Measurements from ENCODE around the gene SORCS2.

The SORCS2 gene

GRCh38 chr4:7753271-7753670, 560.9 kb downstream of the SORCS2 start:
- no peak for DNase-seq (ENCODE audit: low spot score)
- no peak for TF ChIP-seq CTCF (IDR thresholded peaks at IDR 0.05; ENCODE audit: extremely low read depth, insufficient read depth, missing control alignments)
- in situ Hi-C loops (cut with MboI; ENCODE audit: low pct_unique_long_range_greater_than_20kb, low sequenced_read_pairs, unreplicated experiment): no loop called here

- in situ Hi-C loops (cut with MboI; ENCODE audit: low pct_unique_long_range_greater_than_20kb, low sequenced_read_pairs, unreplicated experiment): no loop called here
- no peak for DNase-seq (ENCODE audit: low spot score)
- TF ChIP-seq CTCF (IDR thresholded peaks at IDR 0.05; ENCODE audit: extremely low read depth, insufficient read depth, missing control alignments): no peak
Measured at GRCh38 chr4:7753931-7754465, 561.7 kb downstream of the SORCS2 start.

- TF ChIP-seq CTCF (IDR thresholded peaks at IDR 0.05; ENCODE audit: extremely low read depth, insufficient read depth, missing control alignments): no peak
- in situ Hi-C loops (cut with MboI; ENCODE audit: low pct_unique_long_range_greater_than_20kb, low sequenced_read_pairs, unreplicated experiment): no loop called here
- DNase-seq (ENCODE audit: low spot score): no peak
Measured at GRCh38 chr4:7754565-7755262, 562.4 kb downstream of the SORCS2 start.

GRCh38 chr4:7755561-7755960, 563.2 kb downstream of the SORCS2 start:
- no peak for TF ChIP-seq CTCF (IDR thresholded peaks at IDR 0.05; ENCODE audit: extremely low read depth, insufficient read depth, missing control alignments)
- in situ Hi-C loops (cut with MboI; ENCODE audit: low pct_unique_long_range_greater_than_20kb, low sequenced_read_pairs, unreplicated experiment): no loop called here

GRCh38 chr4:7756071-7756470, 563.7 kb downstream of the SORCS2 start:
- no peak for TF ChIP-seq CTCF (IDR thresholded peaks at IDR 0.05; ENCODE audit: extremely low read depth, insufficient read depth, missing control alignments)
- DNase-seq (ENCODE audit: low spot score): no peak
- in situ Hi-C loops (cut with MboI; ENCODE audit: low pct_unique_long_range_greater_than_20kb, low sequenced_read_pairs, unreplicated experiment): no loop called here

More at GRCh38 chr4:7755561-7755960, 563.2 kb downstream of the SORCS2 start:
- DNase-seq (ENCODE audit: low spot score): no peak

- no peak for DNase-seq (ENCODE audit: low spot score)
- no peak for TF ChIP-seq CTCF (IDR thresholded peaks at IDR 0.05; ENCODE audit: extremely low read depth, insufficient read depth, missing control alignments)
- in situ Hi-C loops (cut with MboI; ENCODE audit: low pct_unique_long_range_greater_than_20kb, low sequenced_read_pairs, unreplicated experiment): no loop called here
Measured at GRCh38 chr4:7756561-7757355, 564.4 kb downstream of the SORCS2 start.
